Activated gamma-delta T cell treated with Interleukin-2 at 50 U/mL for 16 hours (primary cell): ENCODE data around the gene SHISAL1.

Experiments used
- DNase-seq: peaks from one replicate; pipeline ENCODE4 v3.0.0-alpha.2; 2020

Gene SHISAL1

DNA sequence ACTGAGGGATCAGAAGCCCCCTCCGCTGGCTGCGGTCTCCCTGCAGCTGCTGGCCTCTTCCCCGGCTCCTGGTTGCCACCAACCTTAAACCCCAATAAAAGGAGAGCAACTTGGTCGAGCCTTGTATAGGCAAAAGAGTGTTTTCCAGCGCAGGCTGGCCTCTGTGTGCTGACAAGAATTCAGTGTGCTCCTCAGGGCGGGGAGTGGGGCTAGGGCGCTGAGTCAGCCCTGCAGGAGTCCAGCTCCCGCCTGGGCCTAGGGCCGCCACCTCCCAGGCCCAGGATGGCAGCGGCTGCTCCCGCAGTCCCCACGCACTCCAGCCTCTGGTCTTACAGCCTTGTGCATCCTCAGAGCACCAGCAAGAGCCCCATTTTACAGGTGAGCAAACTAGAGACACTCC, at the start of gene SHISAL1:
TSS of gene SHISAL1 (minus strand) at position 186 of the 400 bp plus-strand sequence. CDS start 12,006 bp downstream, outside the sequence.
- DNase-seq, result no peak

DNA sequence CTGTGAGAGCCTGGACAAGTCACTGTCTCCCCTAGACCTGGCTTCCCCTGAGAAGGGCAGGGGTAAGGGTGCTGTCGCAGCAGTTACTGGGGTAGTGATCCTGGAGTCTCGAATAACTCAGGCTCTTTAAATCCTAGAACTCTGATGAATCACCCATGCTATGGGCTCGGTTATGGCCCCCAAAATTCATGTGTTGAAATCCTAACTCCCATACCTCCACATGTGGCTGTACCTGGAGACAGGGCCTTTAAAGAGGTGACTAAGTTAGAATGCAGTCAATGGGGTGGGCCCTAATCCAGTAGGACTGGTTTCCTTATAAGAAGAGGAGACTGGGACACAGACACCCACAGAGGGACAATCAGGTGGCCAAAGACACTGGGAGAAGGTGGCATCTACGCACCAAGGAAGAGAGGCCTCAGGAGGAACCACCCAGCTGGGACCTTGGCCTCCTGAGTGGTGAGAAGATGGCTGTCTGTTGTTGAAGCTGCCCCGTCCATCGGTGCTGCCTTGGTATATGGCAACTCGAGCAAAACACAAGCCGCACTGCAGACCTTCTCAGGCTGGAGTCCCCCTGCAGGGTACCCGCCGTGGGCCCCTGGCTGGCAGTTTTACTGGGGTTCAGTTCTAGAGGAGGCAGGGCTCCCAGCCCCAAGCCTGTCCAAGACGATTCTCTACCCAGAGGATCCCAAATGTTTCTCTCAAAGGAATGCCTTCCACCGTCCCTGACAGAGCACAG, 48.8 kb upstream of the SHISAL1 start:
- no peak for DNase-seq

DNA sequence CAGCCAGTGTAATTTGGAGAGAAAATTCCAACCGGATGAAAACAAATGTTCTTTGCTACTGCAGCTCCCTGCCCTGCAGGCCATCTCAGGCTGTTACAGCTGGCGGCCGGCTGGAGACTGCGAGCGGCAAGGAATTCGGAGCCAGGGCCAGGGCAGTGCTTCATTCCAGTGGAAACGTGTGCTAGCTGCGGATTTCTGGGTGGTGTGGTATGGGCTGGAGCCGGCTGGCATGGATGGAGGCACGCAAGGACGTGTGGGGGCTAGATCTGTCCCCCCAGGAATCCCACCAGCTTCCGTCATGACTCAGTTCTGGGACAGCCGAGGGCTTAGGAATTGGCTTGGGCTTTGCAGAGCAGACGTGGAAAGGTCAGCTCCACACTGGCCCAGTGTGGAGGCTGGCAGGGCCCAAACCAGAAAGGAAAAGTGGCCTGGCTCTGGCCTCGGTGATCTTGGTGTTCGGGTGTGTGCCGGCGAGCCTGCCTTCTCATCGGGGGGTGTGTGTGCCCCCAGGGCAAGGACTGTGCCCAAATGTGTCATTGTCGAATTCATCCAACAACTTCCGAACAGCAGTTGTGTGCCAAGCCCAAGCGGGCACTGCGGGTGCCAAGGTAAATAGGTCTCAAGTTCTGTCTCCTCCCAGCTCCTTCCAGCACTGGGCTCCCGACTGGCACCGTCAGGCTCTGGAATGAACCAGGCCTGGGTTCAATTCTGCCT, 48.1 kb upstream of the SHISAL1 start:
- DNase-seq, result no peak

DNA sequence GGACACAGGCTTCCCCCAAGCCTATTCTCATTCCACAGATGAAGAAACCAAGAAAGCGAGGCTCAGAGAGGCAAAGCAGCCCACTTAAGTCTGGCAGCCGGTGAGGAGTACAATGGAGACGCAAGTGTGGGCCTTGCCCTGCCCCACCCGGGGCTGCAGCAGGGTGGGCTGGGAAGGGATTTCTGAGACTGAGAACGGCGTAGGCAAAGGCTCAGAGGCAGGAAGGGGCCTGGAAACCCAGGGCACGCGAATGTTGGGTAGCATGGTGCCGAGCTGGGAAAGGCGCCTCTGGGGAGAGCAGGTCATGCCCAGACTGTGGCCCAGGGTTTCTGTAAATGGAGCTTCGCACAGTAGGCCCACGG, 47.5 kb upstream of the SHISAL1 start:
- DNase-seq, result no peak

DNA sequence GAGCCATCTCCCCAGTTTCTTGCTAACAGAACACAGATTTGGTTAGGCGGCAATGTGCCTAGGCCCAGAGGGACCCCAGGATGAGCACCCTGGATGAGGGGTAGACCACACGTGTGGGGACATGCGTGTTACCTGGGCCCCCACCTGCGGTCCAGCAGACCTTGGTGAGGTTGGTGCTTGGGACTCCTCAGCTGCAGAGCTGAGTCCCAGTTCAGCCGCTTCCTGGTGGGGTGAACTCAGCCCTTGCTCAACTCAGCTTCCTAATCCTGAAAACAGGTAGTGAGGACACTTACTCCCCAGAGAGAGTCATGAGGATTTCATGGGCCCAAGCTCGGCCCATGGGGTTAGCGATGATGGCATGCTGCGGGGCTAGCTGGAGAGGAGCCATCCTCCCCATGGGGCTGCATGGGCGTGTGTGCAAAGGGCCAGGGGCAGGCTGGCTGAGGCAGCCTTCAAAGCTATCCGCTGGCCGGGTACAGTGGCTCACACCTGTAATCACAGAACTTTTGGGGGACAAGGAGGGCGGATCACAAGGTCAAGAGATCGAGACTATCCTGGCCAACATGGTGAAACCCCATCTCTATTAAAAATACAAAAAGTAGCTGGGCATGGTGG, 46.9 kb upstream of the SHISAL1 start:
- no peak for DNase-seq

DNA sequence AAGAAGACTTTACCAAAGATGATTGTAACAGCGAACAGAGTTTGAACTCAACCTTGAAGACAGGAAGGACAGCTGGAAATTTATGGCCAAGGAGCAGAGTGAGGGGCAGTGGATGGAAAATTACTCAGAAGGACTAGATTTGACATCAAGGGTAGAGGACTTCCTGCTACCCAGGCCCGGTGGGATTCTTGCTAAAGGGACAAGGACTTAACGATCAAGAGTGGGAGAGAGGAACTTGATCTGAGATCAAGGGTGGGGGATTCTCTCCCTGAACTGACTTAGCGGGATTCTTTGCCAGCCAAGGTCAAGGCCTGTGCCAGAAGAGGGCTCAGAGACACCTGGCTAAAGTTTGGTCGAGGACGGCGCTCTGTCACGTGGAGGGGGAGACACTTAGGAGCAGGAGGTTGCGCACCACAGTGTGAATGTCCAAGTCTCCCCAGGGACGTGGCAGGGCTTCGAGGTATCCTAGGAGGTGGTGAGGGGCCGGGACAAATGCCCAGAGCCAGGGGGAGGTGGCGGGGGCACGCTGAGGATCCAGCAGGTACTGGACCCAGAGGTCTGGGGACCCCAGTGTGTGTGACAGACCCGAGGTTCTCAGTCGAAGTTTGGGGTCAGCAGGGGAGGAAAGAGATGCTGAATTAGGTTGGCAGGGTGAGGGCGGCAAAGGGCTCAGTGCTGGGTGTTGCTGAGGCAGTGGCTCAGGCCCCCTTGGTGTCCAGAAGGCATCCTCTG, 46.1 kb upstream of the SHISAL1 start:
- no peak for DNase-seq

DNA sequence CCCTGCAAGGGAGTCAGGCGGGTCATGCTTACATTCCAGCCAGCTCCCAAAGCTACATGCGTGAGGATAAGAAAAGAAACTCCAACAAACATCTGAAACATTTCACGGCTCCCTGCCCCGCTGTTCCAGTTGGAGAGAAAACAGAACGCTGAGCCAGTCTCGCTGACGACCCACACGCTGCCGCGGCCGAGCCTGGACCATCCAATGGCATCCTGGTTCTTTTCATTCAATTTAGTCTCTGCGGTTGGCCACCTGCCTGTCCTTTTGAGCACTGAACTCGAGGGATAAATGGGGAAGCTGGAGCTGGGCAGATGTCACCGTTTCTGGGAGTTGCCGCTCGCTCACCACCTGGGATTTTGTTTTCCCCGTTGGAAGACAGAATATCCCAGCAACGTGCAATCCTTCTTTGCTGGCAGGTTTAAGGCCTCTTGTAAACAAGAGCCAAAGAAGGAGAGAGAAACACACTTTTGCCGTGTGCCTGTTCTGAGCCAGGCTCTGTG, 45.3 kb upstream of the SHISAL1 start:
- no peak for DNase-seq

DNA sequence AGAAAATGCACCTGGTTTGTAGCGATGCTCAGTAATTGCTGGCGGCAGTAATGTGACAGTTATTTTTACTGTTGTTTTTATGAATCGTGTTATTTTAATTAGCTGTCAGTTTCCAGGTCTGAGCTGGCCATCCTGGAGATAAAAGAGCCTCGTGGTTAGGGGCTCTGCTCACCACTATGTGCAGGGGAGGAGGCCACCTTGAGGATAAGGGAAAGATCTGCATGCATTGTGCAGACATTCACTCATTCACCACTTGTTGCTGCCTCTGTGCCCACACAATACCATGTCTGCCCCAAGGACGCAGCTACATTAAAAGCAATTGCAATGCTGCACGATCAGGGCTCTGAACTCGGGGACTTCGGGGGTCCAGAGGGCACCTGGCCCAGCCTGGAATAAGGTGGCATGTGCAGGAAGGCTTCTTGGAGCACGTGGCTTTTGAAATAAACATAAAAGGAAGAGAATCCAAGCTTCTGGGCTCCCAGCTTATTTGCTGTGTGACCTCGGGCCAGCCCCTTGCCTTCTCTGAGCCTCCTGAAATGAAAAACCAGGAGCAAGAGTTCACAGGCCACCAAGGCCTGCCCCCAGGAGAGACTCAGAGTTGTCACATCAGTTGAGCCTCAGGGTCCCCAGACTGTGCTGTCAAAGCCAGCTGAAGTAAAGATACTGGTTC, 44.7 kb upstream of the SHISAL1 start:
- no peak for DNase-seq

DNA sequence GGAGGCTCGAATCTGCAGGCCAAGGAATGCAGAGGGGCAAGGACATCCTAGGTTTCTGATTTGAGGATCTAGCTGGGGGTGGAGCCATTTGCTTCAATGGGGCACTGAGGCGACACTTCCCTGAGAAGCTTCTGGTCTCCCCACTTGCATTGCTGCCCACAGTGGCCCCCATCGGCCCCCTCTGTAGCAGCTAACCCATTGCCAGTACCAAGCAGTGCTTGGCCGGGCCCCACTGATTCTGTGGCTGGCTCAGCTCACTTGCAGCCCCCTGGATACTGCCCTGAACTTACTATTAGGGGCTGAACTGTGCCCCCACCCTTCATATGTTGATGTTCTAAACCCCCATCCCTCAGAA, 42.9 kb upstream of the SHISAL1 start:
- no peak for DNase-seq

DNA sequence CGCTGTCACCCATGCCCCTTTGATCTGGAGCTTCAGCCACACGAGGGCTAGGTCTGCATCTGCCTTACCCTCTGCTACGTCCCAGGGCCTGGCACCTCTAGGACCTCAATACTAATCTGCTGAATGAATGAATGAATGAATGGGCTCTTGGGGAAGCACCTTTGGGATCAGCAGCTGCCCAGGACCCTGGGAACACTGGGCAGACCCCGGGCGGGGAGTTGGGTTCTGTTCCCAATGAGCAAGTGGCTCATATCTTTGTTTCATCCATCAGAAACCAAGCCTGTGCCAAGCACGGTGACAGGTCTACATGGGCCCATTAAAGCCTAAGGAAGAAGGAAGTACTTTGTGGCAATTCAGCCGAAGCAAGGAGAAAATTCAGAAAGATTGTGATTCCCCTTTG, 41.5 kb upstream of the SHISAL1 start:
- DNase-seq, result no peak

DNA sequence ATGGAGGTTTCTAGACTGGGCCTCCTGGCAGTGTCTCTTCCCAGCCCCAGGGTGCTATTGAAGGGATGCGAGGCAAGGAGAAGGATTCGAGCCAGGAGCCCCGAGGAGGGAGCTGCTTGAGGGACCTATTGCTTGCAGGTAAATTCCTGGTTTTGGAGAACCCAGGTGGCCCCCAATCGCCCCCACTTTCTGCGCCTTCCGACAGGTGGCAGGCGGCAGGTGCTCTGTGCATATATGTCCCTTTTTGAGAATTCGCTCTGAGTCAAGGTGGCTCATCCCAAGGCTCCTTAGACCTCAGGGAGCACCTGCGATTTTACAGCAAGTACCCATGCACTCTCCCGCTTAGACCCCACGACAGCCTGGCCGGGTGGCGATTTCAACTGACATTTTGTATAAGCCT, 40.3 kb upstream of the SHISAL1 start:
- DNase-seq, result no peak

DNA sequence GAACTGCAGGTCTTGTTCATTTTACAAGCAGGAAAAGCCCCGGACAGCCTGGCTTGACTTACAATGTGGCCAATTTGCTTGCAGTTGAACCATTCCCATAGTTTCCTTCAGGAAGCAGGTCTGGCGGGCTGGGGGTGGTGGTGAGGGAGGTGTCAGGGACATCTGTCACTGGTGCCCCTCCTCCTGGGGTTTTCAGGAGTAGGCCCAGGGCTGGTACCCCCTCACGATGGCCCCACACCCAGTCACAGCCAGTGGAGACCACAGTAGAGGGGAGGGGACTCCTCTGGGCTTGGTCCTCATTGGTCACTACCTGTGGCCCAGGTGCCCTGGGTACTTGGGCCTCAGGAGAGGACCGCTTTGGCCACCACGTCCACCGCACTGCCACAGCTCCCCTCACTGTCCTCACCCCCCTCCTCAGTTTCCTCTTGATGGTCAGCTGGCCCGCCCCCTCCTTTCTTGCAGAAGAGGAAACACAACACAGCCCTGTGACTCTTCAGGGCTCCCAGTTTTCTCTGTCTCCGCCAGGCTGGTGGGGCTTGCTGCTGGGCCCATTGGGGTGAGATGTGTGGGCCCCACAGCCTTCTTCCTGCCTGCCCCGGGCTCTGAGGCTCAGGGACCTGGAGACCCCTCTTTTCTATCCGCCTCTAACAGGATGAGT, 39.8 kb upstream of the SHISAL1 start:
- DNase-seq, result no peak

DNA sequence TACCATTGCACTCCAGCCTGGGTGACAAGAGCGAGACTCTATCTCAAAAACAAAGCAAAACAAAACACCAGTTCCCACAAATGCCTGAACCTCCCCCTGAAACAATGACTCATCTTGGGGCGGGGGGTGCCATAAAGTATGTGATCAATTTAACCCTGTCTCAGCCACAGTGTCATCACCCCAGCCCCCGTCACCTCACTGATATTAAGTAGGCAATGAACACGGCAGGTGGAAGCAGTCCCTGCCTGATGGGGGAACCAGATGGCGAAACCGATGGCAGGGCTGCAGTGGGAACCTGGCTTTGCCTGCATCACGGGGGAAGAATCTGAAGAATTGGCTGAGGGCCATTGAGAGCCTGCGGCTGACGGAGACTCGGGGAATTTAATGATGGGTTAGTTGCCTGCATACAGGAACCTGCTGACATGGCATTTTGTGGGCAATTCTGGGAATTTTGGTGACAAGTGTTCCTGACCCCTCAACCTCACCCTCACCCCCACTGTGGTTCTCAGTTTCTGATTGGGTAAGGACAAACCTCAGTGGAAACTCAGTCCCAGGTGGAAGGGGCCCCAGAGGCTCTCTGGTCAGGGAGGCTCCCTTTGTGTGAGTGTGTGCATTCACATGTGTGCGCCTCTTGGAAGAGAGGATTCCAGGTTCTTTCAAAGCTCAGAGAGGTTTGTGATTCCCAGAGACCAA, 39.1 kb upstream of the SHISAL1 start:
- no peak for DNase-seq

DNA sequence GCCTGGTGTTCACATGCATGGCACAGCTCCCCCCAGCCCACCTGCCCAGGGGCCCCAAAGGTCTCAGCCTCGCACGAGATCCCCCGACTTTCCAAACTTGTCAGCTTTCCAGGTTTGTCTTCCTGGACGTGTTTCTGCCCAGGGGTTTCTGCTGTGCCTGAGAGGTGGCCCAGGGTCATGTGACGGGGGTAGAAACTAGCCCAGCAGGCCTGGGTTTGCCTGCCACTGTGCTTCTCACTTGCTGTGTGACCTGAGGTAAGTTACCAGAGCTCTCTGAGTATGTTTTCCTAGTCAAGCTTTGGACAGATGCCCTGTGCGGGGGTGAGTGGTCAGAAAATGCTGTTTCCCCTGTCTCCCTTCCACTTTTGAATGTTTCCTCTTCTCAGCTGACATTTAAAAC, 38.3 kb upstream of the SHISAL1 start:
- no peak for DNase-seq

DNA sequence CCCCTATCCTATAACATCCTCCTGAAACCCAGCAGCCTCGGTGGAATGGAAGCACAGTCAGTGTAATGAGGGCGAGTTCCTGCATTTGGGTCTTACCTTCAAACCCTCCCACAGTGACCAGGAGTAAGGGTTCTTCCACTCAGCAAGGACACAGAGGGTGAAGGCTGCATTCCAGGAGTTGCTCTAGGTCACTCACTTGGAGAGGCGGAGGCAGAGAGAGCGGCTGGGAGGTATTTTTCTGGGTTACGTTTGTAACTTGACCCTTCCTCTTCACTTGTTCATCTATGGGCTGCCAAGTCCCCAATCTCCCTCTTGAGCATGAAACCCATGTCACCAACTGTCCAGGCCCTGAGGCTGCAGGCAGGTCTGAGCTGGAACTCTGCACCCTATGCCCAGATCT, 36.8 kb upstream of the SHISAL1 start:
- no peak for DNase-seq

DNA sequence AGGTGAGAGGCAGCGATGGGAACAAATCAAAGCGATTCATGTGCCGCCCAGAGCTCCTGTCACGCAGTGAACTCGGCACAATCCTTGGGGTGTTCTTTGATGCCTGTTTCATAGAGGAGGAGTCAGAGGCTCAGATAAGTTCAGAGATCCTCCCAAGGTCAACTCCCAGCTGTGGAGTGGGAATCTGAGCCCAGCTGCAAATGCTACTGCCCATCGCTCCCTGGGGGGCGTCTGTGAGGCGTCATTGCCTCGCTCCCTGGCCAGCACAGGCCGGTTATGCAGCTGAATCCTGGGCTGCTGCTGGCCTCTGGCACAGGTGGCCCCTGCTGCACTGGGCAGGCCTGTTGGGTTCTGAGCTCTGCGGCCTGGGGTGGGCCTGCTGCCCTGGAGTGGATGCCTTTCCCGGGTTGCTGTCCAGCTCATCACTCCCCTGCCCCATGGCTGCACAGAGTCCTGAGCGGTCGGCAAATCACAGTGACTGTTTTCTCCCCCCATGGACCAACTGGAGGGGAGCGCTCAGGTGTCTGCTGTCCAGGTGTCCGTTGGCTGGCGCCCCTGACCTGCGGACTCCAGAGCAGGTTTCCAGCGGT, 36.3 kb upstream of the SHISAL1 start:
- DNase-seq, result no peak

DNA sequence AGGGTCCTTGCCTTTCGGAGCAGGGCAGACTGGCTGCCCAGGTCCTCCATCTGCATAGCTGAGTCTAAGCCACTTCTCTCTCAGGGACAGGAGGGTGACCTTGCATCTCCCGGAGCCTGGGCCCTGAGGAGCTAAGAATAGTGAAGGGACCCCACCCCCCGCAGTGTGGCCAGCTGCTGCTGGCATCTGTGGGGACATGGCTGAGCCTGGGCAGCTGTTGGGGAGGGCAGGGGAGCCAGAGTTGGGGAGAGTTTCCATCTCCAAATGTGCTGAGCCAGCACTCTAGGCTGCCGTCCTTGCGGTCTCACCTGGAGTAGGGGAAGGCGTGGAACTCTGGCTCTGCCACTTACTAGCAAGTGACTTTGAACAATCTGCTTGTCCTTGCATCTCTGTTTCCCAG, 34.8 kb upstream of the SHISAL1 start:
- DNase-seq, result no peak

DNA sequence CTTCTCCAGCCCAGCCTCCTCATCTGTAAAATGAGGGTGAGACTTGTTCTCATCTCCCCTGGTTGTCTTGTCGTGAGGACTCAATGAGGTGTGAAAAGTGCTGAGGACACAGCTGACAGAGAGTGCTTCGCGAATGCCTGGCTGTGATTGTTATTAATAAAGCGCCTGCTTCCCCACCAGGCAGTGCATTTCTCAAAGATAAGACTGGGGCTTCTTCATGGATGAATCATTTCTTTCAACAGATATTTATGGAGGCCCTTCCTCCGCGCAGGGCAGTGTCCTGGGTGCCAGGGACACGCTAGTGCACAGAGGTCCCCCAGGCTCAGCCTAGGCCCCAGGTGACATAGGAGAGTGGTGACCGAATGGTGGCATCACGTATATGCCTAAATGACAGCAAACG, 34.3 kb upstream of the SHISAL1 start:
- DNase-seq, result no peak

DNA sequence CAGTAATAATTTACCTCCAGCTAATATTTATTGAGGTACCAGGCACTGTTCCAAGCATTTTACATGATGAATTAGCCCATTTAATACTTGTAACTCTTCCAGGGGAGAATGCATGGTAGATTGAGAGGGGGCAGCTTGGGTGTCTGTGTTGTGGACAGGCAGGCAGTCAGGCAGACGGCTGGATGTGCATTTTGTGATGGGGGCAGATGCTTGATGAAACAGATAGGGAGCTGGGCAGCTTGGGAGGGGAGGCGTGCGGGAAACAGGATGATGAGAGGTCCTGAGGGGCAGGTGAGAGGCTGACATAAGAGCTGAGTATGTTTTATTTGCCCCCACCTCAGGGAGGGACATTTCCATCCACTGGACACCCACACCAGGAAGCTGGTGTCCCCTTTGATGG, 33.1 kb upstream of the SHISAL1 start:
- DNase-seq, result no peak

DNA sequence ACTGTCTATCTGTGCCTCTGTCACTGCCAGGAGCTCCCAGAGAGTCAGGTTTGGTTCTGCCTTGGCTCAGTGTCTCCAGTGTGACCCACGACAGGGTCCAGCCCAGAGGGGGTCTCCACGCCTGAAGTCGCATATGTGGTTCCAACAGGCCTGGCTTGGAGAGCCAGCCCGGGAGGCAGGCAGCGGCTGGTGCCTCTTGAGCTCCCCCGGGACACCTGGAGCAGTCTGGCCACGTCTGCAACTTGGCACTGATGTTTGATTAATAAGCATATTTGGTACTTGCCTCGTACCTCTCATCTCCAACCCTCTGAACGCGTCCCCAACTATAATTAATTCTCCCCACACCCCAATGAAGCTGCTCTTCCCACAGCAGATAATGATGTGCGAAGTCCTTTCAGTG, 31.7 kb upstream of the SHISAL1 start:
- no peak for DNase-seq

DNA sequence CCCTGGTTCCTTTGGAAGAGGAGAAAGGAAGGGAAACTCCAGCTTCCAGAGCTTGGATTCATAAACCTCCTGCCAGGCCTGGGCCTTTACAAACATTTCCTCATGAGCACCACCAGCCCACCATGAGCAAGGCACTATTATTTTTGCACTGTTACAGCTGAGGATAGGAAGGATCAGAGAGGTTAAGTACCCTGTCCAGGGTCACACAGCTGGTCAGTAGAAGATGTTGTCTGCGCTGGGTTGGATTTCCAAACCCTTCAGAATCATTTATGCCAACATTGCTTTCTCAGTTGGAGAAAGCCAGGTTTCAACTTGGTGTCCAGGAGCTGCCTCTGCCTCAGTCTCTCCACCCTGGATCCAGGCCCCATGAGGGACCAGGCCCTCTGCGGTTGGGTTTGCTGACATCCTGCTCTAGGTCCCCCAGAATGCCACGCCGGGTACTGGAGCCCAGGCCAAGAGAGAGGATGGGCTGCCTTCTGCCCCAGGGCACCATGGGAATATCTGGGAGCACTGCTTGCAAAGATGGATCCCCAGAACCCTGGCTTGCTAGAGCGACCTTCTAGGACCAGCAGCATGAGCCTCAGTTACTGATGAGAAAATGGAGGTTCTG, 29.7 kb upstream of the SHISAL1 start:
- no peak for DNase-seq
